GM13976 (cell line): Measurements from ENCODE around the gene GTPBP4.

Experiments
- DNase-seq: peaks from one replicate; pipeline ENCODE4 v3.0.0; 2012; ENCODE audit warnings: low spot score
- CTCF ChIP-seq: IDR thresholded peaks from 2 replicates; pipeline ENCODE4 v1.5.1; 2012; ENCODE audit warnings: borderline replicate concordance, mild to moderate bottlenecking; ENCODE audit not compliant: insufficient read depth; ENCODE audit errors: extremely low read depth, missing control alignments, control extremely low read depth
- in situ Hi-C: fragments of 300-500 bp; cut with MboI; formaldehyde crosslinking; loops from one replicate; pipeline ENCODE4 v1.12.0; 2022; ENCODE audit warnings: low sequenced_read_pairs, mixed read lengths, inconsistent platforms; ENCODE audit not compliant: unreplicated experiment

GTPBP4 gene

GRCh38 chr10:955820-956217 is 32.4 kb upstream of the GTPBP4 start:
- TF ChIP-seq CTCF, result no peak
- in situ Hi-C loops, result no loop called here
- peak; percentile 27 for DNase-seq

GRCh38 chr10:958106-958505 is 30.1 kb upstream of the GTPBP4 start:
- in situ Hi-C loops, result no loop called here
- no peak for DNase-seq
- TF ChIP-seq CTCF, result no peak

GRCh38 chr10:958856-959255 is 29.4 kb upstream of the GTPBP4 start:
- in situ Hi-C loops, result no loop called here
- no peak for TF ChIP-seq CTCF

GRCh38 chr10:962342-962741 is 25.9 kb upstream of the GTPBP4 start:
- TF ChIP-seq CTCF, result no peak
- in situ Hi-C loops, result no loop called here
- DNase-seq, result no peak

More at GRCh38 chr10:958856-959255, 29.4 kb upstream of the GTPBP4 start:
- no peak for DNase-seq

- in situ Hi-C loops, result no loop called here
- no peak for TF ChIP-seq CTCF
- no peak for DNase-seq
These were observed 25.0 kb upstream of the GTPBP4 start for GRCh38 chr10:963186-963585.

- TF ChIP-seq CTCF, result no peak
- in situ Hi-C loops, result no loop called here
- DNase-seq, result no peak
These were observed 24.6 kb upstream of the GTPBP4 start for GRCh38 chr10:963655-964054.
